HCT116 (cell line): ENCODE results near the gene WLS. TPM values are rescaled to one million over a fixed set of nuclear protein-coding genes. Genes with fewer than 3 reads are reported as not detected.

Experiments used
- ATAC-seq: fragments of 200-7000 bp; cut with Tn5 transposase; 2 replicates; pipeline ENCODE4 v1.9.1; 2020; ENCODE audit warnings: mild to moderate bottlenecking, moderate library complexity
- BruUV-seq: library from RNA; stranded (reverse); fragments of 400-500 nt; replicated peaks from 2 replicates; lab custom pipeline; 2021; lab: Mats Ljungman, UMichigan
- CTCF ChIA-PET: fragments of 300-600 bp; sonication (Branson Sonifier 250); formaldehyde crosslinking; loops from one replicate; lab custom pipeline; 2021; ENCODE audit warnings: antibody characterized with exemption; lab: Charles Lee
- POLR2A ChIA-PET: fragments of 300-600, 350-600 bp; sonication (Branson Sonifier 250); formaldehyde crosslinking; loops from one replicate; lab custom pipeline; 2021; ENCODE audit warnings: antibody characterized with exemption; lab: Charles Lee
- RAD21 ChIA-PET, 2 experiments: fragments of 300-600 bp; sonication (Branson Sonifier 250); formaldehyde crosslinking; loops; one replicate each; lab custom pipeline; 2023; ENCODE audit warnings: low total read pairs in 2 of 2; ENCODE audit not compliant: uncharacterized antibody in 2 of 2, unreplicated experiment in 2 of 2, low non-redundant PET in 1 of 2; lab: Charles Lee
- DNase-seq: peaks from one replicate; pipeline ENCODE4 v3.0.0-alpha.2; 2010; ENCODE audit warnings: low read depth, low spot score
- H2AFZ ChIP-seq: fragments of 200-600 bp; shearing (Covaris generic), sonication (generic); 2 replicates; pipeline ENCODE4 v1.6.1; 2017; ENCODE audit warnings: low read depth, mixed run types, mixed read lengths, antibody characterized with exemption, low read length; ENCODE audit not compliant: poor library complexity, severe bottlenecking
- H3K27ac ChIP-seq: 2 replicates; pipeline ENCODE4 v1.5.1; 2012; ENCODE audit warnings: low read depth, low read length
- H3K27me3 ChIP-seq: fragments of 200-600 bp; sonication (generic); 2 replicates; pipeline ENCODE4 v1.6.1; 2016; ENCODE audit warnings: mixed run types, low read length, mixed read lengths; ENCODE audit not compliant: insufficient read depth
- H3K36me3 ChIP-seq, 2 experiments: fragments of 200-500 bp in 1 of 2; fragments of 200-600 bp in 1 of 2; sonication (Bioruptor generic) in 1 of 2; sonication (generic) in 1 of 2; 2 replicates each; pipeline versions ENCODE4 v1.5.1 to v1.6.1; 2014 to 2016; ENCODE audit warnings: low read length in 2 of 2, inconsistent platforms in 1 of 2, mixed read lengths in 1 of 2, mixed run types in 1 of 2; ENCODE audit not compliant: insufficient read depth in 2 of 2, control insufficient read depth in 1 of 2
- H3K4me1 ChIP-seq, 2 experiments: fragments of 200-600 bp in 1 of 2; sonication (generic) in 1 of 2; 2 replicates each; pipeline versions ENCODE4 v1.5.1 to v1.6.1; 2012 to 2017; ENCODE audit warnings: low read length in 2 of 2, inconsistent platforms in 1 of 2, mild to moderate bottlenecking in 1 of 2, mixed read lengths in 1 of 2, mixed run types in 1 of 2, moderate library complexity in 1 of 2; ENCODE audit not compliant: insufficient read depth in 2 of 2, control insufficient read depth in 1 of 2
- H3K4me2 ChIP-seq: fragments of 200-600 bp; sonication (generic); 2 replicates; pipeline ENCODE4 v1.6.1; 2017; ENCODE audit warnings: mixed run types, low read length, mixed read lengths
- H3K4me3 ChIP-seq, 2 experiments: fragments of 200-600 bp in 1 of 2; sonication (generic) in 1 of 2; replicated peaks in 1 of 2; 2 replicates each; pipeline ENCODE4 v1.5.1; 2011 to 2016; ENCODE audit warnings: low read length in 2 of 2, control low read depth in 1 of 2, low read depth in 1 of 2, mild to moderate bottlenecking in 1 of 2, mixed read lengths in 1 of 2, mixed run types in 1 of 2
- H3K79me2 ChIP-seq: fragments of 200-600 bp; sonication (generic); 2 replicates; pipeline ENCODE4 v1.6.1; 2017; ENCODE audit warnings: mild to moderate bottlenecking, mixed run types, low read length, moderate library complexity, mixed read lengths; ENCODE audit not compliant: insufficient read depth
- H3K9ac ChIP-seq: fragments of 200-600 bp; sonication (generic); 2 replicates; pipeline ENCODE4 v1.6.1; 2016; ENCODE audit warnings: low read length, mixed read lengths
- H3K9me2 ChIP-seq: fragments of 200-600 bp; sonication (generic), shearing (Covaris generic); 2 replicates; pipeline ENCODE4 v1.6.1; 2017; ENCODE audit warnings: mixed run types, mild to moderate bottlenecking, moderate library complexity; ENCODE audit not compliant: insufficient read depth
- H3K9me3 ChIP-seq, 2 experiments: fragments of 200-500 bp in 1 of 2; fragments of 200-600 bp in 1 of 2; sonication (Bioruptor generic) in 1 of 2; sonication (generic) in 1 of 2; 2 replicates each; pipeline ENCODE4 v1.6.1; 2014 to 2017; ENCODE audit warnings: low read length in 2 of 2, mixed read lengths in 2 of 2, inconsistent platforms in 1 of 2, low read depth in 1 of 2, mild to moderate bottlenecking in 1 of 2, mixed run types in 1 of 2, moderate library complexity in 1 of 2; ENCODE audit not compliant: control insufficient read depth in 1 of 2, insufficient read depth in 1 of 2
- H4K20me1 ChIP-seq: fragments of 200-600 bp; sonication (generic), shearing (Covaris generic); 2 replicates; pipeline ENCODE4 v1.6.1; 2017; ENCODE audit warnings: mixed run types, mild to moderate bottlenecking, moderate library complexity; ENCODE audit not compliant: insufficient read depth
- CEBPB ChIP-seq: IDR thresholded peaks from 2 replicates; pipeline ENCODE4 v1.6.1; 2012; ENCODE audit warnings: low read depth
- CTCF ChIP-seq, 3 experiments: fragments of 200-600 bp in 1 of 3; sonication (generic) in 1 of 3; IDR thresholded peaks in 2 of 3; conservative IDR thresholded peaks in 1 of 3; 2 replicates each; pipeline ENCODE4 v1.5.1; 2012 to 2017; ENCODE audit warnings: low read depth in 2 of 3, low read length in 2 of 3, antibody characterized with exemption in 1 of 3, borderline replicate concordance in 1 of 3, control low read depth in 1 of 3, mild to moderate bottlenecking in 1 of 3, mixed read lengths in 1 of 3, mixed run types in 1 of 3, moderate library complexity in 1 of 3; ENCODE audit not compliant: insufficient read depth in 1 of 3
- ELF1 ChIP-seq: IDR thresholded peaks from 2 replicates; pipeline ENCODE4 v1.6.1; 2012; ENCODE audit warnings: low read depth, borderline replicate concordance
- EZH2 ChIP-seq: fragments of 200-600 bp; sonication (generic); IDR thresholded peaks from 2 replicates; pipeline ENCODE4 v1.6.1; 2017; ENCODE audit warnings: antibody characterized with exemption, mixed run types
- EZH2phosphoT487 ChIP-seq: fragments of 200-600 bp; IDR thresholded peaks from 2 replicates; pipeline ENCODE4 v1.6.1; 2018; ENCODE audit warnings: antibody characterized with exemption, borderline replicate concordance
- FOSL1 ChIP-seq: IDR thresholded peaks from 2 replicates; pipeline ENCODE4 v1.6.1; 2012; ENCODE audit warnings: low read depth
- JUND ChIP-seq: IDR thresholded peaks from 2 replicates; pipeline ENCODE4 v1.6.1; 2012
- POLR2A ChIP-seq: IDR thresholded peaks from 2 replicates; pipeline ENCODE4 v1.7.0; 2011; ENCODE audit warnings: borderline replicate concordance; ENCODE audit not compliant: insufficient read depth, insufficient read length; ENCODE audit errors: extremely low read depth
- POLR2AphosphoS5 ChIP-seq: IDR thresholded peaks from 2 replicates; pipeline ENCODE4 v1.6.1; 2011; ENCODE audit warnings: mild to moderate bottlenecking, low read depth, low read length, moderate library complexity
- RAD21 ChIP-seq: IDR thresholded peaks from 2 replicates; pipeline ENCODE4 v1.6.1; 2012; ENCODE audit warnings: low read depth, mild to moderate bottlenecking
- REST ChIP-seq: IDR thresholded peaks from 2 replicates; pipeline ENCODE4 v1.6.1; 2012; ENCODE audit warnings: low read depth
- SIN3A ChIP-seq: IDR thresholded peaks from 2 replicates; pipeline ENCODE4 v1.6.1; 2012; ENCODE audit warnings: low read depth
- SP1 ChIP-seq: IDR thresholded peaks from 2 replicates; pipeline ENCODE4 v1.6.1; 2012; ENCODE audit warnings: low read depth
- TCF7L2 ChIP-seq: IDR thresholded peaks from 2 replicates; pipeline ENCODE4 v1.7.0; 2011; ENCODE audit warnings: borderline replicate concordance, inconsistent platforms; ENCODE audit not compliant: insufficient read depth, insufficient read length; ENCODE audit errors: extremely low read depth
- YY1 ChIP-seq: IDR thresholded peaks from 2 replicates; pipeline ENCODE4 v1.6.1; 2011; ENCODE audit warnings: low read length, low read depth, moderate library complexity, mild to moderate bottlenecking; ENCODE audit not compliant: insufficient replicate concordance; ENCODE audit errors: extremely low read depth
- ZBTB33 ChIP-seq: IDR thresholded peaks from 2 replicates; pipeline ENCODE4 v1.6.1; 2011; ENCODE audit warnings: mild to moderate bottlenecking, low read length, moderate library complexity; ENCODE audit not compliant: insufficient replicate concordance; ENCODE audit errors: extremely low read depth
- ZFX ChIP-seq: fragments of 450-650 bp; IDR thresholded peaks from 2 replicates; pipeline ENCODE4 v1.6.1; 2017
- ZNF274 ChIP-seq: fragments of 200-500 bp; sonication (Bioruptor generic); IDR thresholded peaks from 2 replicates; pipeline ENCODE4 v1.6.1; 2014; ENCODE audit warnings: mild to moderate bottlenecking, low read depth, low read length, inconsistent platforms
- intact Hi-C: fragments of 100-400 bp; cut with micrococcal nuclease; formaldehyde crosslinking; loops from 2 replicates; pipeline ENCODE4 v1.10.0; 2022
- total RNA-seq: library from RNA; stranded (reverse); gene quantifications from one replicate; pipeline ENCODE4 v1.2.1, GENCODE V29; 2021; ENCODE audit not compliant: unreplicated experiment
- TF ChIP-seq, protein P1 (sequence below): IDR thresholded peaks from 2 replicates; pipeline ENCODE4 v1.6.1; 2012

The WLS gene
- total RNA-seq, 1 experiment from 2014 or later = 38.0 TPM

GRCh38 chr1:68117416-68117815 lies 114.9 kb downstream of the WLS start:
- CTCF ChIA-PET = interaction anchor here (1.0 to 7.4 kb wide), 5 partner anchors 204 to 267 kb away, joined by 3 to 144 read pairs (median 4); no protein-coding TSS in a partner anchor
- peaks cover 0 to 33% of the 10 kb centered on the region in 2 experiments; a peak in 2 of 4 replicates for H3K4me1 ChIP-seq
- no peak overlapping the region for H3K4me2 ChIP-seq
- no peaks in the 10 kb centered on the region for H3K79me2 ChIP-seq
- no peaks in the 10 kb centered on the region for H3K9me3 ChIP-seq
- no peak overlapping the region for H3K4me3 ChIP-seq
- no peak overlapping the region for H3K27ac ChIP-seq
- no peak overlapping the region for H2AFZ ChIP-seq
- TF ChIP-seq ZBTB33 (no peak), FOSL1 (no peak), EZH2phosphoT487 (no peak), POLR2A (no peak), RAD21 (no peak), YY1 (no peak), CEBPB (no peak), ZNF274 (no peak), ZFX (no peak), REST (no peak), JUND (no peak), CTCF (IDR thresholded peaks at IDR 0.05 in 2 of 3, conservative IDR thresholded peaks at IDR 0.05 in 1 of 3; ENCODE audit: borderline replicate concordance in 1 of 3, insufficient read depth in 1 of 3, low read depth in 2 of 3, low read length in 2 of 3) (no peak), EZH2 (no peak), SIN3A (no peak), POLR2AphosphoS5 (no peak), TCF7L2 (no peak), ELF1 (no peak), SP1 (no peak)
- TF ChIP-seq, protein P1, sequence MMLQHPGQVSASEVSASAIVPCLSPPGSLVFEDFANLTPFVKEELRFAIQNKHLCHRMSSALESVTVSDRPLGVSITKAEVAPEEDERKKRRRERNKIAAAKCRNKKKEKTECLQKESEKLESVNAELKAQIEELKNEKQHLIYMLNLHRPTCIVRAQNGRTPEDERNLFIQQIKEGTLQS = no peak
- DNase-seq = no peak
- ATAC-seq = no peak
- intact Hi-C loops = loop anchor here (2.0 kb wide), 1 partner anchor 1619 kb away; no protein-coding TSS in a partner anchor
- H3K36me3 ChIP-seq = no peaks in the 10 kb centered on the region
- RAD21 ChIA-PET = interaction anchor here (1.0 to 2.8 kb wide), 2 partner anchors 204 to 225 kb away, joined by 3 to 12 read pairs; no protein-coding TSS in a partner anchor
- no TSS peak for BruUV-seq
- no peaks in the 10 kb centered on the region for H3K27me3 ChIP-seq
- POLR2A ChIA-PET = interaction anchor here (0.9 to 1.3 kb wide), 2 partner anchors 268 to 278 kb away, joined by 3 to 4 read pairs; no protein-coding TSS in a partner anchor
- no peaks in the 10 kb centered on the region for H3K9me2 ChIP-seq
- H3K9ac ChIP-seq = no peak overlapping the region
- no peaks in the 10 kb centered on the region for H4K20me1 ChIP-seq
